A549 (cell line): ENCODE results near the gene SPAG9. TPM values are rescaled to one million over a fixed set of nuclear protein-coding genes. Genes with fewer than 3 reads are reported as not detected.

Source experiments
- ATAC-seq, 2 experiments: fragments of 200-7000 bp in 1 of 2; fragments of >200 bp in 1 of 2; cut with Nextera tagmentation in 1 of 2; cut with Tn5 transposase in 1 of 2; 3 replicates each; pipeline versions ENCODE4 v1.8.0 to v1.9.1; 2018 to 2020; ENCODE audit warnings: mild to moderate bottlenecking in 1 of 2, moderate library complexity in 1 of 2
- CTCF ChIA-PET: fragments of 300-600 bp; sonication (Branson Sonifier 250); formaldehyde crosslinking; extraction: SDS; loops from one replicate; lab custom pipeline; 2021; ENCODE audit warnings: antibody characterized with exemption, inconsistent platforms; lab: Yijun Ruan, JAX
- POLR2A ChIA-PET: fragments of 350-600 bp; formaldehyde crosslinking; extraction: SDS; loops from one replicate; lab custom pipeline; 2021; ENCODE audit warnings: antibody characterized with exemption, inconsistent platforms; lab: Yijun Ruan, JAX
- DNase-seq, 2 experiments: peaks; one replicate each; pipeline versions ENCODE4 v3.0.0 to v3.0.0-alpha.2; 2011 to 2016; ENCODE audit warnings: low read depth in 1 of 2, low spot score in 1 of 2
- FAIRE-seq: peaks from 2 replicates; lab custom pipeline; 2011; peaks lifted over from hg19 to GRCh38; lab: Jason Lieb, UNC
- H3K27ac ChIP-seq, 2 experiments: fragments of >200 bp; sonication (Bioruptor Twin); formaldehyde crosslinking; 3 replicates each; pipeline ENCODE4 v1.5.1; 2016 to 2017
- H3K4me1 ChIP-seq: fragments of >200 bp; sonication (Bioruptor Twin); formaldehyde crosslinking; 3 replicates; pipeline ENCODE4 v1.6.1; 2016
- H3K4me2 ChIP-seq: fragments of >200 bp; sonication (Bioruptor Twin); formaldehyde crosslinking; 3 replicates; pipeline ENCODE4 v1.6.1; 2016
- H3K4me3 ChIP-seq: fragments of >200 bp; sonication (Bioruptor Twin); formaldehyde crosslinking; 3 replicates; pipeline ENCODE4 v1.5.1; 2016
- H3K9me3 ChIP-seq: fragments of >200 bp; sonication (Bioruptor Twin); formaldehyde crosslinking; 3 replicates; pipeline ENCODE4 v1.6.1; 2016
- CBX2 ChIP-seq: fragments of 200-600 bp; sonication (generic); IDR thresholded peaks from 2 replicates; pipeline ENCODE4 v1.6.1; 2016; ENCODE audit warnings: low read depth, mild to moderate bottlenecking, borderline replicate concordance
- CBX8 ChIP-seq: fragments of 200-600 bp; sonication (generic); IDR thresholded peaks from 2 replicates; pipeline ENCODE4 v1.6.1; 2016
- CEBPB ChIP-seq, 2 experiments: fragments of >200 bp in 1 of 2; sonication (Bioruptor Twin) in 1 of 2; formaldehyde crosslinking in 1 of 2; IDR thresholded peaks; 2 replicates each; pipeline ENCODE4 v1.6.1; 2012 to 2016
- CHD2 ChIP-seq: fragments of 150-350 bp; IDR thresholded peaks from 2 replicates; pipeline ENCODE4 v1.6.1; 2014; ENCODE audit warnings: low read length; ENCODE audit not compliant: partially characterized antibody
- CHD4 ChIP-seq: fragments of 200-600 bp; sonication (generic); IDR thresholded peaks from 2 replicates; pipeline ENCODE4 v1.6.1; 2016; ENCODE audit warnings: antibody characterized with exemption, mild to moderate bottlenecking, borderline replicate concordance
- EHF ChIP-seq: fragments of 250-450 bp; sonication (Bioruptor Pico); IDR thresholded peaks from 2 replicates; pipeline ENCODE4 v1.5.0; 2020; ENCODE audit warnings: mild to moderate bottlenecking
- FOSB ChIP-seq: fragments of 250-450 bp; sonication (Bioruptor Pico); IDR thresholded peaks from 2 replicates; pipeline ENCODE4 v1.5.0; 2020; ENCODE audit warnings: mild to moderate bottlenecking, moderate library complexity
- FOXS1 ChIP-seq: fragments of 250-450 bp; sonication (Bioruptor Pico); IDR thresholded peaks from 2 replicates; pipeline ENCODE4 v1.5.0; 2020; ENCODE audit warnings: mild to moderate bottlenecking, moderate library complexity
- GATA3 ChIP-seq: IDR thresholded peaks from 2 replicates; pipeline ENCODE4 v1.6.1; 2012; ENCODE audit warnings: borderline replicate concordance
- HDAC2 ChIP-seq: fragments of 200-600 bp; sonication (generic); IDR thresholded peaks from 2 replicates; pipeline ENCODE4 v1.6.1; 2016
- HOXA7 ChIP-seq: fragments of 250-450 bp; sonication (Bioruptor Pico); IDR thresholded peaks from 2 replicates; pipeline ENCODE4 v1.5.0; 2020; ENCODE audit warnings: mild to moderate bottlenecking, moderate library complexity
- HOXB13 ChIP-seq: fragments of 250-450 bp; sonication (Bioruptor Pico); IDR thresholded peaks from 2 replicates; pipeline ENCODE4 v1.5.0; 2020; ENCODE audit warnings: low read depth, mild to moderate bottlenecking, moderate library complexity
- HOXB5 ChIP-seq: fragments of 250-450 bp; sonication (Bioruptor Pico); IDR thresholded peaks from 2 replicates; pipeline ENCODE4 v1.5.0; 2020; ENCODE audit warnings: mild to moderate bottlenecking, moderate library complexity
- JUNB ChIP-seq: fragments of >200 bp; sonication (Bioruptor Twin); formaldehyde crosslinking; IDR thresholded peaks from 2 replicates; pipeline ENCODE4 v1.6.1; 2016
- MAFK ChIP-seq: fragments of 450-650 bp; IDR thresholded peaks from 2 replicates; pipeline ENCODE4 v1.6.1; 2014; ENCODE audit not compliant: partially characterized antibody
- MAZ ChIP-seq: fragments of 150-350 bp; IDR thresholded peaks from 2 replicates; pipeline ENCODE4 v1.6.1; 2014; ENCODE audit warnings: antibody characterized with exemption, low read depth, low read length, borderline replicate concordance
- NPAS2 ChIP-seq: fragments of 250-450 bp; sonication (Bioruptor Pico); IDR thresholded peaks from 2 replicates; pipeline ENCODE4 v1.8.0; 2022; ENCODE audit warnings: mild to moderate bottlenecking, moderate library complexity, borderline replicate concordance
- NR3C1 ChIP-seq: fragments of >200 bp; sonication (Bioruptor Twin); formaldehyde crosslinking; IDR thresholded peaks from 3 replicates; pipeline ENCODE4 v1.6.1; 2017
- POLR2A ChIP-seq: IDR thresholded peaks from 2 replicates; pipeline ENCODE4 v1.6.1; 2012; ENCODE audit warnings: mild to moderate bottlenecking, low read length
- POLR2AphosphoS2 ChIP-seq: conservative IDR thresholded peaks from 2 replicates; pipeline ENCODE4 v1.6.1; 2012; ENCODE audit warnings: low read length, improper control_type of control experiment, inconsistent platforms
- RCOR1 ChIP-seq: fragments of 150-350 bp; IDR thresholded peaks from 2 replicates; pipeline ENCODE4 v1.6.1; 2014; ENCODE audit warnings: antibody characterized with exemption, low read length, low read depth
- RFX5 ChIP-seq: fragments of 450-650 bp; IDR thresholded peaks from 2 replicates; pipeline ENCODE4 v1.7.1; 2014; ENCODE audit warnings: antibody characterized with exemption, mild to moderate bottlenecking, moderate library complexity
- SMC3 ChIP-seq: fragments of >200 bp; sonication (Bioruptor Twin); formaldehyde crosslinking; IDR thresholded peaks from 3 replicates; pipeline ENCODE4 v1.6.1; 2018; ENCODE audit warnings: inconsistent platforms
- TFCP2L1 ChIP-seq: fragments of 250-450 bp; sonication (Bioruptor Pico); IDR thresholded peaks from 2 replicates; pipeline ENCODE4 v1.5.0; 2021; ENCODE audit warnings: mild to moderate bottlenecking
- ZC3H11A ChIP-seq: fragments of 450-650 bp; IDR thresholded peaks from 2 replicates; pipeline ENCODE4 v1.6.1; 2014; ENCODE audit warnings: antibody characterized with exemption, mild to moderate bottlenecking
- WGBS: methylation state at CpG from one replicate; pipeline ENCODE4 v1.1.6; 2017; ENCODE audit errors: missing lambda C conversion rate; 5-methylcytosine and 5-hydroxymethylcytosine counted together
- polyA plus RNA-seq, 4 experiments: library from polyadenylated mRNA; depleted of rRNA in 3 of 4; stranded (reverse); fragments of >200 nt; fragmentation: RNase III in 1 of 4; extraction: RNeasy Plus Mini Kit Qiagen cat#74134 plus additional on column Dnase treatment in 1 of 4; gene quantifications; 2 replicates in 3 of 4; 3 replicates in 1 of 4; pipeline ENCODE4 v1.2.3, GENCODE V29; 2011 to 2017
- TF ChIP-seq, protein P1 (sequence below): IDR thresholded peaks from 2 replicates; pipeline ENCODE4 v1.6.1; 2012
- TF ChIP-seq, protein P2 (sequence below): fragments of 450-650 bp; IDR thresholded peaks from 2 replicates; pipeline ENCODE4 v1.6.1; 2014; ENCODE audit warnings: antibody characterized with exemption
- TF ChIP-seq, protein P3 (sequence below): fragments of 250-450 bp; sonication (Bioruptor Pico); IDR thresholded peaks from 2 replicates; pipeline ENCODE4 v1.5.0; 2020; ENCODE audit warnings: low read depth, mild to moderate bottlenecking, moderate library complexity
- TF ChIP-seq, protein P4 (sequence below): fragments of >200 bp; sonication (Bioruptor Twin); formaldehyde crosslinking; IDR thresholded peaks from 2 replicates; pipeline ENCODE4 v1.6.1; 2016
- TF ChIP-seq, protein P5 (sequence below): IDR thresholded peaks from 2 replicates; pipeline ENCODE4 v1.6.1; 2012
- TF ChIP-seq, protein P6 (sequence below): fragments of 150-350 bp; IDR thresholded peaks from 2 replicates; pipeline ENCODE4 v1.6.1; 2014; ENCODE audit warnings: low read depth, mild to moderate bottlenecking, low read length

Gene SPAG9
- polyA plus RNA-seq, 2 of the 4 experiments (the other 2 are of a cell fraction): 69.0 to 71.1 TPM

DNA sequence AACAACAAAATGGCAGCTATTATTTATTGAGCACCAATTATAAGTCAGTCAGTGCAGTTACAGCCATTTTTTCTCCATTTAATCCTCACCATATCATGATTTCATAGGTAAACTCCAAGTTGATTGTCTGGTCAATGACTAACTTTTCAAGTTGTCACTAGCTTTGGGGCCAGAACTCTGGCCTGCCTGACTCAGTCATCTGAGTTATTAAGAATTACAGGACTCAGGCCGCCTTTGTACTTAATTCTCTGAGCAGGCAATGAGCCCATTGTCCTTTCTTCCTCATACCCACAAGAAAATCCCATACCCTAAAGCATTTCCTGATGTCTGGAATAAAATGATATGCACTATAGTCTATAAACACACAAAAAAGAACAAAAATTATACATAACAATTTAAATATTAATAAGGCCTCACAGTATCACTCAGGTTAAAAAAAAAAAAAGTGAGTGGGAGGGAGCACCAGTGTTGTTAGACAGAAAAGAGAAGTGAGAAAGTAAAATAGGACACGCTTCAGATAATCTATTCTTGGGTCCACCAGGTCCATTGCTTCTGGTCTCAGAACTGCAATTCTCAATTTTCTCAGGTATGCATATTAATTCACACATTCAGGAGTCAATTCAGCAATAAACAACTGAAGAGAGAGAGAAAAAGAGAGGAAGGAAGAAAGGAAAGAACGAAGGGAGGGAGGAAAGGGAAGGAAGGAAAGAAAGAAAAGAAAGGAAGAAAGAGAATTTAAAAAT lies 70.2 kb downstream of the SPAG9 start:
- POLR2A ChIA-PET: no interaction called here
- CTCF ChIA-PET: interaction anchor here (1.1 kb wide), 2 partner anchors 9 to 40 kb away, joined by 3 read pairs; no protein-coding TSS in a partner anchor
- H3K9me3 ChIP-seq: no peaks in the 10 kb centered on the region
- no peak overlapping the region for H3K27ac ChIP-seq
- DNase-seq (no peak), ATAC-seq (no peak), FAIRE-seq (no peak)
- peaks cover 9% of the 10 kb centered on the region; the same call in 2 of the 3 replicates for H3K4me1 ChIP-seq
- H3K4me3 ChIP-seq: no peak overlapping the region
- no peak overlapping the region for H3K4me2 ChIP-seq
- WGBS: 85% methylated on average over 3 of the region's 3 CpGs
- TF ChIP-seq EHF (CRISPR knock-in tag) (no peak), HOXB5 (CRISPR knock-in tag) (no peak), CHD4 (no peak), NPAS2 (no peak), TFCP2L1 (CRISPR knock-in tag) (no peak), CBX2 (no peak), NR3C1 (no peak), ZC3H11A (no peak), GATA3 (no peak), HDAC2 (no peak), CEBPB (IDR thresholded peaks at IDR 0.05) (no peak), FOSB (CRISPR knock-in tag) (no peak)

DNA sequence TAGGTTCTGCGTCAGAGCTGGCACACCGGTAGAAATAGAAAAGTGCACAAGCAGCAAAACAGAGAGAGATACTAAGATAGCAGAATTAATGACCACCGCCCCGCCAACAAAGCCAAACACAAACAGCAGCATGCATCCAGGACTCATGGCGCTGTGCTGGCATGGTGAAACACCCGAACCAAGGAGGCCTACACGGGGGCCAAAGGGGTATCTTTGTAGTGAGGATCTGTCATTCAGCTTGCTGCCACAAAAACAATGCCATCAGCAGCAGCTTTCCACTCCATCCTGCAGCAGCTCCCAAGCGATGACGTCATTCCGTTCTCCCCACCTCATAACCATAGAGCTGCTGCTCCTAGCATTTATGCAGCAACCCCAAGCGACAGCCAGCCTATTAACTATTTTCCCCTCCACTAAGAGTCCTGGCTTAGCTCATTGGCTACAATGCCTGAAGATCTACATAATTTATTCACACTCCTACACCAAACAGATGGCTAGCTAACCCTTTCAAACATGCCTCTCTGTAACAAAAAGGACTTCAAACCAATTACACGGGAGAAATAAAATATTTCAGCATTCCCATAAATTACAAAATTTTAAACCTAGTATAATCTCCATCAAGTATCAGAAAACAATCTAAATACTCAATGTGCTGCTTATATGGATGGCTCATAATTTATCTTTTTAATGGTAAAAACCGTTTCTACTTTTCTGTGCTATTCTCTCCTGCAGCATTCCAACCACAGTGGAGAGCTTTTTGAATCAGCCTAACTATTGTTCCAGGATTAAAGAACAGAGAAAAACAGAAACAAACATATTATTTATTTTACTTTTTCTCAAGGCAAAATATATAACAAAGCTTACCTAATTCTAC lies 73.9 kb downstream of the SPAG9 start:
- Histone ChIP-seq H3K9me3 (no peaks in the 10 kb centered on the region), H3K27ac (no peak overlapping the region), H3K4me2 (no peak overlapping the region)
- FAIRE-seq (no peak), DNase-seq (peak in 1 of 2 experiments; percentile 26)
- POLR2A ChIA-PET: interaction anchor here (0.6 kb wide), 1 partner anchor 40 kb away, joined by 4 read pairs; no protein-coding TSS in a partner anchor
- TF ChIP-seq FOXS1 (CRISPR knock-in tag): no peak
- TF ChIP-seq MAFK: peak; percentile 70
- TF ChIP-seq CHD2: no peak
- no peak for TF ChIP-seq RCOR1
- peak; percentile 92 for TF ChIP-seq RFX5
- no peak for TF ChIP-seq SMC3
- no peak for TF ChIP-seq CBX8
- no peak for TF ChIP-seq POLR2AphosphoS2
- no peak for TF ChIP-seq EHF (CRISPR knock-in tag)
- TF ChIP-seq NR3C1: no peak
- TF ChIP-seq MAZ: no peak
- TF ChIP-seq FOSB (CRISPR knock-in tag): no peak
- no peak for TF ChIP-seq HOXA7
- TF ChIP-seq, all 56 proteins: peak for 2
- H3K4me1 ChIP-seq: peaks cover 9% of the 10 kb centered on the region; the same call in 2 of the 3 replicates
- ATAC-seq: peak; percentile 43 to 75; a peak in 5 of 6 replicates
- H3K4me3 ChIP-seq: no peak overlapping the region
- CTCF ChIA-PET: interaction anchor here (0.6 to 4.7 kb wide), 8 partner anchors 8 to 195 kb away, joined by 3 to 31 read pairs (median 4); partner anchors contain the start of gene NME1
- 86% methylated on average over 13 of the region's 13 CpGs for WGBS

DNA sequence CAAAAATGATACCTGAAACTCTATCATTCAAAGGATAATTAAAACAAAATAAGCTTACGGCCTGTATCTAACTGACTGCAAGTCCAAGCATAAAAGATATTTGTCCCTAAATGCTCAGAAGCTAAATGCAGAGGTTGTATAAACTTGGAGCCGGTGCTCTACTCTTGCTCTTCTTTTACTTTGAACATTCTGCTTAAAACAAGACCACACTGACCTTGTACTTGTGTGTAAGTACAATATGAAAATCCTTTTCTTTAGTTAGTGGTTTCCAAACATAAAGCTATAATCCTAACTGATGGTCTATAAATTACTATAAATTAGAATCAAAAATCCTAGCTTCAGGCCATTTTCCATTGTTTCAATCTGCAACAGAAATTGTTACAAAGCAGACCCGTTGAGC lies 74.6 kb downstream of the SPAG9 start:
- H3K4me3 ChIP-seq: no peak overlapping the region
- 90% methylated on average over 3 of the region's 3 CpGs for WGBS
- no peak overlapping the region for H3K4me2 ChIP-seq
- peaks cover 9% of the 10 kb centered on the region; the same call in 2 of the 3 replicates for H3K4me1 ChIP-seq
- DNase-seq (no peak), ATAC-seq (no peak), FAIRE-seq (no peak)
- H3K9me3 ChIP-seq: no peaks in the 10 kb centered on the region
- H3K27ac ChIP-seq: no peak overlapping the region
- CTCF ChIA-PET: interaction anchor here (0.5 to 4.7 kb wide), 6 partner anchors 9 to 194 kb away, joined by 3 to 31 read pairs (median 5); partner anchors contain the start of gene NME1
- POLR2A ChIA-PET: no interaction called here
- TF ChIP-seq, protein P1, sequence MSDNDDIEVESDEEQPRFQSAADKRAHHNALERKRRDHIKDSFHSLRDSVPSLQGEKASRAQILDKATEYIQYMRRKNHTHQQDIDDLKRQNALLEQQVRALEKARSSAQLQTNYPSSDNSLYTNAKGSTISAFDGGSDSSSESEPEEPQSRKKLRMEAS: no peak
- TF ChIP-seq, protein P2, sequence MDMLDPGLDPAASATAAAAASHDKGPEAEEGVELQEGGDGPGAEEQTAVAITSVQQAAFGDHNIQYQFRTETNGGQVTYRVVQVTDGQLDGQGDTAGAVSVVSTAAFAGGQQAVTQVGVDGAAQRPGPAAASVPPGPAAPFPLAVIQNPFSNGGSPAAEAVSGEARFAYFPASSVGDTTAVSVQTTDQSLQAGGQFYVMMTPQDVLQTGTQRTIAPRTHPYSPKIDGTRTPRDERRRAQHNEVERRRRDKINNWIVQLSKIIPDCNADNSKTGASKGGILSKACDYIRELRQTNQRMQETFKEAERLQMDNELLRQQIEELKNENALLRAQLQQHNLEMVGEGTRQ: no peak
- TF ChIP-seq POLR2A (no peak), JUNB (no peak), HOXB13 (CRISPR knock-in tag) (no peak), POLR2AphosphoS2 (no peak), TFCP2L1 (CRISPR knock-in tag) (no peak), RFX5 (no peak)
- TF ChIP-seq, protein P3, sequence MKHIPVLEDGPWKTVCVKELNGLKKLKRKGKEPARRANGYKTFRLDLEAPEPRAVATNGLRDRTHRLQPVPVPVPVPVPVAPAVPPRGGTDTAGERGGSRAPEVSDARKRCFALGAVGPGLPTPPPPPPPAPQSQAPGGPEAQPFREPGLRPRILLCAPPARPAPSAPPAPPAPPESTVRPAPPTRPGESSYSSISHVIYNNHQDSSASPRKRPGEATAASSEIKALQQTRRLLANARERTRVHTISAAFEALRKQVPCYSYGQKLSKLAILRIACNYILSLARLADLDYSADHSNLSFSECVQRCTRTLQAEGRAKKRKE: no peak
- TF ChIP-seq, protein P4, sequence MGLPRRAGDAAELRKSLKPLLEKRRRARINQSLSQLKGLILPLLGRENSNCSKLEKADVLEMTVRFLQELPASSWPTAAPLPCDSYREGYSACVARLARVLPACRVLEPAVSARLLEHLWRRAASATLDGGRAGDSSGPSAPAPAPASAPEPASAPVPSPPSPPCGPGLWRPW: no peak
- TF ChIP-seq, protein P5, sequence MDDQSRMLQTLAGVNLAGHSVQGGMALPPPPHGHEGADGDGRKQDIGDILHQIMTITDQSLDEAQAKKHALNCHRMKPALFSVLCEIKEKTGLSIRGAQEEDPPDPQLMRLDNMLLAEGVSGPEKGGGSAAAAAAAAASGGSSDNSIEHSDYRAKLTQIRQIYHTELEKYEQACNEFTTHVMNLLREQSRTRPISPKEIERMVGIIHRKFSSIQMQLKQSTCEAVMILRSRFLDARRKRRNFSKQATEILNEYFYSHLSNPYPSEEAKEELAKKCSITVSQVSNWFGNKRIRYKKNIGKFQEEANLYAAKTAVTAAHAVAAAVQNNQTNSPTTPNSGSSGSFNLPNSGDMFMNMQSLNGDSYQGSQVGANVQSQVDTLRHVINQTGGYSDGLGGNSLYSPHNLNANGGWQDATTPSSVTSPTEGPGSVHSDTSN: no peak
- TF ChIP-seq, protein P6, sequence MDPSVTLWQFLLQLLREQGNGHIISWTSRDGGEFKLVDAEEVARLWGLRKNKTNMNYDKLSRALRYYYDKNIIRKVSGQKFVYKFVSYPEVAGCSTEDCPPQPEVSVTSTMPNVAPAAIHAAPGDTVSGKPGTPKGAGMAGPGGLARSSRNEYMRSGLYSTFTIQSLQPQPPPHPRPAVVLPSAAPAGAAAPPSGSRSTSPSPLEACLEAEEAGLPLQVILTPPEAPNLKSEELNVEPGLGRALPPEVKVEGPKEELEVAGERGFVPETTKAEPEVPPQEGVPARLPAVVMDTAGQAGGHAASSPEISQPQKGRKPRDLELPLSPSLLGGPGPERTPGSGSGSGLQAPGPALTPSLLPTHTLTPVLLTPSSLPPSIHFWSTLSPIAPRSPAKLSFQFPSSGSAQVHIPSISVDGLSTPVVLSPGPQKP: no peak
